Panc1 (cell line): ENCODE data around the gene TPR.

Experiments used
- CTCF ChIP-seq: fragments of 450-650 bp; IDR thresholded peaks from 2 replicates; pipeline ENCODE4 v1.5.1; 2017; ENCODE audit warnings: mild to moderate bottlenecking
- POLR2AphosphoS5 ChIP-seq: IDR thresholded peaks from 2 replicates; pipeline ENCODE4 v1.6.1; 2012; ENCODE audit warnings: mild to moderate bottlenecking, low read depth, low read length, moderate library complexity
- SIN3A ChIP-seq: IDR thresholded peaks from 2 replicates; pipeline ENCODE4 v1.6.1; 2012; ENCODE audit warnings: low read depth, mild to moderate bottlenecking, low read length, moderate library complexity, borderline replicate concordance; ENCODE audit not compliant: insufficient read depth

GRCh38 chr1:186390925-186391324 is 15.9 kb upstream of the TPR start:
- TF ChIP-seq CTCF: no peak
- no peak for TF ChIP-seq POLR2AphosphoS5
- no peak for TF ChIP-seq SIN3A
